ENCODE measurements around the gene SBK2. TPM values are rescaled to one million over a fixed set of nuclear protein-coding genes. Genes with fewer than 3 reads are reported as not detected.

SBK2 gene
- total and polyA plus RNA-seq, 2 experiments from 2014 or later: 1.1 to 2.0 TPM

- Histone ChIP-seq H2AFZ (no peak overlapping the region), H3F3A (replicated peaks; ENCODE audit: low read depth) (0 out of 2 replicates have a peak, but pooled peaks cover 7% of the 10 kb centered on the region), H3K27me3 (ENCODE audit: insufficient read depth) (no peaks in the 10 kb centered on the region), H3K4me1 (ENCODE audit: insufficient read depth) (peaks cover 5% of the 10 kb centered on the region; the same call in 1 of the 2 replicates), H3K9me2 (ENCODE audit: insufficient read depth) (peaks cover 5% of the 10 kb centered on the region; the same call in 1 of the 2 replicates), H3K79me2 (replicated peaks; ENCODE audit: insufficient read depth) (no peaks in the 10 kb centered on the region), H3K36me3 (ENCODE audit: insufficient read depth) (no peaks in the 10 kb centered on the region), H3K4me2 (no peak overlapping the region), H4K20me1 (replicated peaks; ENCODE audit: insufficient read depth) (no peaks in the 10 kb centered on the region), H3K27ac (ENCODE audit: low read depth) (no peak overlapping the region), H3K4me3 (no peak overlapping the region)
- H3K27me3 Mint-ChIP-seq (ENCODE audit: insufficient read depth, low read depth, poor library complexity): peaks cover 21% of the 10 kb centered on the region
- H3K9me3 Mint-ChIP-seq: peaks cover 6% of the 10 kb centered on the region
- peaks cover 22% of the 10 kb centered on the region for H3K4me1 Mint-ChIP-seq
- H3K27ac Mint-ChIP-seq: no peak overlapping the region
- no peak for TF ChIP-seq JUNB (IDR thresholded peaks at IDR 0.05; ENCODE audit: unreplicated experiment)
- no peak for TF ChIP-seq ZNF331 (CRISPR knock-in tag; IDR thresholded peaks at IDR 0.05; ENCODE audit: low read depth)
- TF ChIP-seq, protein P1, sequence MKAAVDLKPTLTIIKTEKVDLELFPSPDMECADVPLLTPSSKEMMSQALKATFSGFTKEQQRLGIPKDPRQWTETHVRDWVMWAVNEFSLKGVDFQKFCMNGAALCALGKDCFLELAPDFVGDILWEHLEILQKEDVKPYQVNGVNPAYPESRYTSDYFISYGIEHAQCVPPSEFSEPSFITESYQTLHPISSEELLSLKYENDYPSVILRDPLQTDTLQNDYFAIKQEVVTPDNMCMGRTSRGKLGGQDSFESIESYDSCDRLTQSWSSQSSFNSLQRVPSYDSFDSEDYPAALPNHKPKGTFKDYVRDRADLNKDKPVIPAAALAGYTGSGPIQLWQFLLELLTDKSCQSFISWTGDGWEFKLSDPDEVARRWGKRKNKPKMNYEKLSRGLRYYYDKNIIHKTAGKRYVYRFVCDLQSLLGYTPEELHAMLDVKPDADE (IDR thresholded peaks at IDR 0.05): no peak
- TF ChIP-seq ZNF114 (CRISPR knock-in tag; IDR thresholded peaks at IDR 0.05): no peak
- no peak for TF ChIP-seq EZH2phosphoT487 (IDR thresholded peaks at IDR 0.05; ENCODE audit: unreplicated experiment)
- no peak for TF ChIP-seq REST (IDR thresholded peaks at IDR 0.05; ENCODE audit: unreplicated experiment)
- TF ChIP-seq EZH2 (IDR thresholded peaks at IDR 0.05; ENCODE audit: low read depth, unreplicated experiment): no peak
- no peak for TF ChIP-seq CREB1 (CRISPR knock-in tag; IDR thresholded peaks at IDR 0.05; ENCODE audit: low read depth)
- TF ChIP-seq STAT1 (IDR thresholded peaks at IDR 0.05; ENCODE audit: unreplicated experiment): no peak
- TF ChIP-seq CTCF (conservative IDR thresholded peaks at IDR 0.05; ENCODE audit: low read depth in 2 of 2): no peak
- TF ChIP-seq ZNF462 (CRISPR knock-in tag; IDR thresholded peaks at IDR 0.05): no peak
- TF ChIP-seq POLR2AphosphoS5 (IDR thresholded peaks at IDR 0.05; ENCODE audit: low read depth): no peak
- no peak for TF ChIP-seq NANOG (IDR thresholded peaks at IDR 0.05; ENCODE audit: borderline replicate concordance)
- DNase-seq (ENCODE audit: low spot score): no peak
- H3K36me3 Mint-ChIP-seq (ENCODE audit: low read depth): no peaks in the 10 kb centered on the region; the same call in 2 of the 3 replicates
- no peak for ATAC-seq
- H3K4me3 Mint-ChIP-seq: no peak overlapping the region; the same call in 2 of the 3 replicates
Measured at GRCh38 chr19:55542292-55542855, 5.4 kb upstream of the SBK2 start.
